ENCODE data around the gene SPOCD1.

SPOCD1 gene

GRCh38 chr1:31788825-31789256, 27.0 kb downstream of the SPOCD1 start:
- H3K4me3 ChIP-seq (ENCODE audit: low read length), result peak overlapping the region; percentile 67
- TF ChIP-seq CTCF (IDR thresholded peaks at IDR 0.05; ENCODE audit: insufficient read depth, low read depth, low read length, missing control alignments), result no peak
- peak; percentile 68 for DNase-seq (ENCODE audit: low read depth)

DNA sequence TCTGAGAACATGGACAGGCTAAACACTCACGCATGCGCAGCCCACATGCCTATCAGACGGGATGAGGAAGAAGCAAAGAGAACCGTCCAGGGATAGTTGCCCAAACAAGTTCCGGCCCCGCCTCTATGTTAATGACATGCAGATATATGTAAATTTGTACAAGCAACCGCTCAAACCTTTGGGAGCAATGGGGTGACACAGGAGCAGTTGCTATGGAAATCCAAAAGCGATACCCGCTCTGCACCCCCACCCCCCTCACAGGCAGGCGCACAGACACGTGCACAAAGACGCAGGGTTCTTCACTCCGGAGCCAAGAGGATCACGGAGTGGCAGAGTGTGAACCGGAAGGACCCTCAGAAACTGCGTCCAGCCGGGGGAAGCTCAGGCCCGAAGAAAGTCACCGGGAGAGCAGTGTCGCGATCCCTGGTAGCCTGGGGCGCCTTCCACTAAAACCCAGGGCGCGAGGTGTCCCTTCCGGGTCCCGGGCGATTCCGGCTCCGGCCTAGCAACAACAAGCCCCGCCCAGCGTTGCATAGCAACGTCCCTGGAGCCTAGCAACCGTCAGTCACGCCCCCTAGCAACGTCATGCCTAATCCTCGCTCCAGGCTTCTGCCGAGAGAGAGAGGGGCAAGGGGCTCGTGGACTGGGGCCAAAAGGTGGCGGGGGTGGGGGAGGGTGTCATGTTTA, 27.5 kb downstream of the SPOCD1 start:
- no peak for TF ChIP-seq CTCF (IDR thresholded peaks at IDR 0.05; ENCODE audit: insufficient read depth, low read depth, low read length, missing control alignments)
- peak overlapping the region; percentile 67 for H3K4me3 ChIP-seq (ENCODE audit: low read length)
- peak; percentile 91 for DNase-seq (ENCODE audit: low read depth)

DNA sequence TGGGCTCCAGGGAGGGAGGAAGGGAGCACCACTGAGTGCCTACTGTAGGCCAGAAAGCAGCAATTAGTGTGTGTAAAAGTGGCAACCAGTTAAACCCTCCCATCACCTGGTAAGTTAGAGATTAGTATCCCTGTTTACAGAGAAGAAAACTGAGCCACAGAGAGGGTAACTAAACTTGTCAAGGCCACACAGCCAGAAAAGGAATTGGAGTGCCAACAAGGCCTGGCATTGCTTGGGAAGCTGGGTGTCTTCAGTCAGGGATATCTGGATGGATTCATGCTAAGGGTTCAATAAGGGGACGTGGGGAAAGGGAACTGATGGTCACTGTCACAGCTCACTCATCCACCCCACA, 28.1 kb downstream of the SPOCD1 start:
- no peak overlapping the region for H3K4me3 ChIP-seq (ENCODE audit: low read length)
- no peak for TF ChIP-seq CTCF (IDR thresholded peaks at IDR 0.05; ENCODE audit: insufficient read depth, low read depth, low read length, missing control alignments)
- no peak for DNase-seq (ENCODE audit: low read depth)

DNA sequence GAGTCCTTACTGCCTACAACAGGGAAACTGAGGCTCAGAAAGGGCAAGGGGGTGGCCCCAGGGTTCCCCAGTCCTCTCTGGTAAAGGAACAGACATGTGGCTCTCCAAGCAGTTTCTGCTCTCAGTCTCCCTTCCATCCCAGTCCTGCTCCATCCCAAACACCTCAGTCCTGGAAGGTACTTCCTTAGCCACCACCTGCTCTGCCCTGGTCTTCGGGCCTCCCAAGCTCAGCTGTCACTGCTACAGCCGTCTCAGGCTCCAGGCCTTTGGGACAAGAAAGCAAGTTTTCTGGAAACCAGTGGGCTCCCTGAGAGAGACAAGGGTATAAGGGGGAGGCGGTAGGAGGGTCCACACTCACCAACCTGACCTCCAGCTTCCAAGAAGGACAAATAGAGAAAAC, 28.6 kb downstream of the SPOCD1 start:
- H3K4me3 ChIP-seq (ENCODE audit: low read length), result no peak overlapping the region
- no peak for TF ChIP-seq CTCF (IDR thresholded peaks at IDR 0.05; ENCODE audit: insufficient read depth, low read depth, low read length, missing control alignments)
- no peak for DNase-seq (ENCODE audit: low read depth)

GRCh38 chr1:31786366-31787060, 29.3 kb downstream of the SPOCD1 start:
- DNase-seq (ENCODE audit: low read depth), result no peak
- no peak for TF ChIP-seq CTCF (IDR thresholded peaks at IDR 0.05; ENCODE audit: insufficient read depth, low read depth, low read length, missing control alignments)
- no peak overlapping the region for H3K4me3 ChIP-seq (ENCODE audit: low read length)

DNA sequence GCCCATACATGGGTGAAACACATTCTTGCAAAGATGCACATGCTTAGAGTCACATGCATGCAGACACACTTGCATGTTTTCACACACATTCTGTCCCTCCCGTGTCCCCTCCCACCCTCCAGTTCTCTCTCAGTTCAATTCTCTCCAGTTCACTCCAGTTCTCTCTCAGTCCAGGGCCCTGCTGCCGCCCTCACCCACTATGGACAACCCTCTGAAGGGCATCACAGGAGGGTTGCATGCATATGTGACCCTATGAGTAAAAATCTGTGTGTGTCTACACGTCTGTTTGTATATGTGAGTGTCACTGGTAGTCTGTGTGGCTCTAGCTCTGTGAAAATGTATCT, 29.9 kb downstream of the SPOCD1 start:
- TF ChIP-seq CTCF (IDR thresholded peaks at IDR 0.05; ENCODE audit: insufficient read depth, low read depth, low read length, missing control alignments), result no peak
- no peak overlapping the region for H3K4me3 ChIP-seq (ENCODE audit: low read length)
- DNase-seq (ENCODE audit: low read depth), result no peak

Data from epithelial cell of esophagus (primary cell).